Trophoblast cell (in vitro differentiated cells and primary cell): Measurements from ENCODE around the gene ZNF831.

Experiments used
- DNase-seq, 2 donors: peaks; one replicate each; pipeline ENCODE4 v3.0.0-alpha.2; 2016
- H2AFZ ChIP-seq: 2 replicates; pipeline ENCODE4 v1.6.1; 2013; ENCODE audit warnings: low read length, moderate library complexity, mild to moderate bottlenecking; ENCODE audit not compliant: insufficient read depth, poor library complexity
- H2AK5ac ChIP-seq: 2 replicates; pipeline ENCODE4 v1.6.1; 2013; ENCODE audit warnings: mild to moderate bottlenecking, low read length
- H2BK120ac ChIP-seq: 2 replicates; pipeline ENCODE4 v1.6.1; 2013; ENCODE audit warnings: low read length, mild to moderate bottlenecking, moderate library complexity; ENCODE audit not compliant: insufficient read depth, poor library complexity
- H2BK12ac ChIP-seq: 2 replicates; pipeline ENCODE4 v1.6.1; 2013; ENCODE audit warnings: mild to moderate bottlenecking, low read length, moderate library complexity
- H2BK5ac ChIP-seq: 2 replicates; pipeline ENCODE4 v1.6.1; 2013; ENCODE audit warnings: low read length, low read depth, moderate library complexity, mild to moderate bottlenecking; ENCODE audit not compliant: poor library complexity
- H3K14ac ChIP-seq: 2 replicates; pipeline ENCODE4 v1.6.1; 2013; ENCODE audit warnings: mild to moderate bottlenecking, low read length
- H3K18ac ChIP-seq: 2 replicates; pipeline ENCODE4 v1.6.1; 2013; ENCODE audit warnings: mild to moderate bottlenecking, low read length
- H3K23ac ChIP-seq: 2 replicates; pipeline ENCODE4 v1.6.1; 2013; ENCODE audit warnings: low read length
- H3K27ac ChIP-seq: 2 replicates; pipeline ENCODE4 v1.5.1; 2013; ENCODE audit warnings: low read depth, mild to moderate bottlenecking, inconsistent platforms, low read length, moderate library complexity
- H3K27me3 ChIP-seq: 2 replicates; pipeline ENCODE4 v1.6.1; 2013; ENCODE audit warnings: inconsistent platforms, mild to moderate bottlenecking, low read length, moderate library complexity; ENCODE audit not compliant: insufficient read depth
- H3K36me3 ChIP-seq, 2 experiments: 1 replicate in 1 of 2; 2 replicates in 1 of 2; pipeline ENCODE4 v1.6.1; 2013; ENCODE audit warnings: low read length in 2 of 2, mild to moderate bottlenecking in 2 of 2, moderate library complexity in 1 of 2; ENCODE audit not compliant: insufficient read depth in 2 of 2, control insufficient read depth in 1 of 2
- H3K4ac ChIP-seq: 2 replicates; pipeline ENCODE4 v1.6.1; 2013; ENCODE audit warnings: low read depth, mild to moderate bottlenecking, low read length, moderate library complexity
- H3K4me1 ChIP-seq, 2 experiments: 1 replicate in 1 of 2; 2 replicates in 1 of 2; pipeline ENCODE4 v1.6.1; 2013; ENCODE audit warnings: low read length in 2 of 2, mild to moderate bottlenecking in 2 of 2, moderate library complexity in 1 of 2; ENCODE audit not compliant: insufficient read depth in 2 of 2, control insufficient read depth in 1 of 2
- H3K4me2 ChIP-seq: 2 replicates; pipeline ENCODE4 v1.6.1; 2013; ENCODE audit warnings: inconsistent platforms, mild to moderate bottlenecking, low read length, moderate library complexity
- H3K4me3 ChIP-seq: 2 replicates; pipeline ENCODE4 v1.5.1; 2013; ENCODE audit warnings: mild to moderate bottlenecking, low read depth, low read length, inconsistent platforms
- H3K79me1 ChIP-seq: one replicate; pipeline ENCODE4 v1.6.1; 2013; ENCODE audit warnings: low read length
- H3K79me2 ChIP-seq: 2 replicates; pipeline ENCODE4 v1.6.1; 2013; ENCODE audit warnings: low read length, mild to moderate bottlenecking; ENCODE audit not compliant: control insufficient read depth, insufficient read depth, poor library complexity
- H3K9ac ChIP-seq: 2 replicates; pipeline ENCODE4 v1.6.1; 2013; ENCODE audit warnings: mild to moderate bottlenecking, low read length
- H3K9me3 ChIP-seq: 2 replicates; pipeline ENCODE4 v1.6.1; 2013; ENCODE audit warnings: low read depth, mild to moderate bottlenecking, control low read depth, inconsistent platforms, low read length; ENCODE audit not compliant: insufficient read depth
- H4K12ac ChIP-seq: 2 replicates; pipeline ENCODE4 v1.6.1; 2013; ENCODE audit warnings: low read depth, mild to moderate bottlenecking, low read length, moderate library complexity
- H4K8ac ChIP-seq: 2 replicates; pipeline ENCODE4 v1.6.1; 2013; ENCODE audit warnings: low read depth, mild to moderate bottlenecking, low read length, moderate library complexity
- H4K91ac ChIP-seq: one replicate; pipeline ENCODE4 v1.6.1; 2013; ENCODE audit warnings: low read depth, mild to moderate bottlenecking, low read length, moderate library complexity
- WGBS: extraction: QIAGEN DNeasy Blood & Tissue Kit; methylation state at CpG from one replicate; pipeline ENCODE4 v1.1.7; 2013; ENCODE audit warnings: missing lambda C conversion rate; ENCODE audit not compliant: insufficient read length, insufficient coverage; ENCODE audit errors: extremely low coverage; 5-methylcytosine and 5-hydroxymethylcytosine counted together

The ZNF831 gene

DNA sequence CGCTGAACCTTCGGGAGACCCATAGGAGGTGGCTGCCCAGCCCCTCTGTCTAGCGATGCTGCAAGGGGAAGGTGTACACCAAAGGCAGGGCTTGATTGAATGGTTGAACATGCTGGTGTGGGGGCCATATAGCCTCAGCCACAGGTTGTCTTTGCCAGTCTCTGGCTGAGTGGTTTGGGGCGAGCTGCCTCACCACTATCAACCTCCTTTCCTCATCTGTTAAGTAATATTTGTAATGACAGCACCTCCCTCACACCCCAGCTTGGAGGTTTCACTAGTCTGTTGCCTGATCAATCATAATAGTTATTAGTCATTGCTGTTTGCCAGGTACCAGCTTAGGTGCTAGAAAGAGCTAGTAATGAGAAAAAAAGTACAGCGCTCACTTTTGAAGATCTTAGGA, 11.8 kb upstream of the ZNF831 start:
- H3K9me3 ChIP-seq: peaks cover 5% of the 10 kb centered on the region
- no peak overlapping the region for H3K14ac ChIP-seq
- no peak overlapping the region for H3K4me3 ChIP-seq
- DNase-seq: no peak
- H3K18ac ChIP-seq: no peak overlapping the region
- no peak overlapping the region for H3K9ac ChIP-seq
- H4K91ac ChIP-seq: no peak overlapping the region
- no peaks in the 10 kb centered on the region for H3K27me3 ChIP-seq
- H2BK5ac ChIP-seq: no peak overlapping the region
- no peak overlapping the region for H3K27ac ChIP-seq
- H3K4me2 ChIP-seq: no peak overlapping the region
- H2AFZ ChIP-seq: no peak overlapping the region
- no peak overlapping the region for H4K12ac ChIP-seq
- H3K4ac ChIP-seq: no peak overlapping the region
- no peaks in the 10 kb centered on the region for H3K79me1 ChIP-seq
- H3K79me2 ChIP-seq: no peaks in the 10 kb centered on the region
- no peak overlapping the region for H2AK5ac ChIP-seq
- H3K36me3 ChIP-seq: no peaks in the 10 kb centered on the region
- no CpG with 5 or more reads among the region's 5 CpGs for WGBS
- no peak overlapping the region for H2BK12ac ChIP-seq
- peaks cover 3 to 6% of the 10 kb centered on the region in 2 experiments for H3K4me1 ChIP-seq
- no peak overlapping the region for H3K23ac ChIP-seq
- H4K8ac ChIP-seq: no peak overlapping the region
- no peak overlapping the region for H2BK120ac ChIP-seq

DNA sequence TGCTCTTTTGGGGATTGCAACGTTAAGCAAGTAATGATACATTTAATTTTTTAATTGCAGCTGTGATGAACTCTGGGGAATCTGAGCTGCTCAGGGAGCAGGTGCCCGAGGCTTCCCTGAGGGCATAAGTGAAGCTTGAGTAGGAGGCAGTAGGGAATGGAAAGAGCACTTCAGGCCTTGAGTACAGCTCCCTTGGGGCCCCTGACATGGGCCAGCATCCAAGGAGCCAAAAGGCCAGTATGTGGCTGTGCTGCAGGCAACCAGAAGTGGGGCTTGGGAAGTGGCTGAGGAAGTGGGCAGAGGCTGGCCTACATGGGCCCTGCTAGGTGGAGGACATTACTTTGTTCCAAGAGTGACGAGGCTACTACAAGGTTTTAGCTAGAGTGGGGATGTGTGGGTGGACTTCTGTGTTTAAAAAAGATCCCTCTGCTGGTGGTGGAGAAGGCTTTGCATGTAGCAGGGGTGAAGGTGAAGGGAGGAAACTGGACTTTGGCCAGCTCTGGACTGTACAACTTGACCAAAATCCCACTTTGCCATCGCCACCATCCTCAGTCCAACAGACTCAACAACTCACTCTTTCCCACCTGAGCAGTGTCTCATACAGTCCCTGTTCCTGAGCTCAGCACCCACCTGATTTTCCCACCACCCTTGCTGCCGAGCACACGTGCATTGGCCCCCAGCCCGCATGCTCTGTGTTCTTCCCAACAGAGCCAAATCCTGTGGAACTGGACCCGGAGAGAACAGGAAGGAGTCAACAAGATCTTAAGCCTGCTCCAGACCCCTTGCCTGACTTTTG, 10.9 kb upstream of the ZNF831 start:
- Histone ChIP-seq H3K9me3 (peaks cover 5% of the 10 kb centered on the region), H3K4ac (no peak overlapping the region), H3K4me1 (peaks cover 3 to 6% of the 10 kb centered on the region in 2 experiments), H4K91ac (no peak overlapping the region), H2AFZ (no peak overlapping the region), H4K12ac (no peak overlapping the region), H3K27me3 (no peaks in the 10 kb centered on the region), H2BK12ac (no peak overlapping the region), H3K4me2 (no peak overlapping the region), H3K79me2 (no peaks in the 10 kb centered on the region), H3K18ac (no peak overlapping the region), H3K79me1 (no peaks in the 10 kb centered on the region), H4K8ac (no peak overlapping the region), H2BK120ac (no peak overlapping the region), H3K27ac (no peak overlapping the region), H3K23ac (no peak overlapping the region), H2BK5ac (no peak overlapping the region), H3K9ac (no peak overlapping the region), H3K14ac (no peak overlapping the region), H3K36me3 (no peaks in the 10 kb centered on the region), H2AK5ac (no peak overlapping the region), H3K4me3 (no peak overlapping the region)
- no CpG with 5 or more reads among the region's 8 CpGs for WGBS
- no peak for DNase-seq

DNA sequence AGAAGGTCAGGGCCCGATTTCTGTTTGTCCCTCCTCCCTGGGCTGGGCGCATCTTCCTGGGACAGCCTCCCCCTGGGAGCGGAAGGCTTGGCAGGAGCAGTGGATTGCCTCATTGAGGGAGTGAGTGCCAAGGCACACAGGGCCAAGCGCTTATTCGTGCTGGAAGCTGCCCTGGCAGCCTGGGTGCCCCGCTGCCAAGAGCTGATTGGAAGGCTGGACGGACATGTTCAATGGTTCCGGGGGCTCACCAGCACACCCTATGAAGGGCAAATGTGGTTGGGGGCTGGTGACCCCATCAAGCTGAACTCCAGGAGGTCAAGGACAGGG, 10.3 kb upstream of the ZNF831 start:
- DNase-seq: no peak

DNA sequence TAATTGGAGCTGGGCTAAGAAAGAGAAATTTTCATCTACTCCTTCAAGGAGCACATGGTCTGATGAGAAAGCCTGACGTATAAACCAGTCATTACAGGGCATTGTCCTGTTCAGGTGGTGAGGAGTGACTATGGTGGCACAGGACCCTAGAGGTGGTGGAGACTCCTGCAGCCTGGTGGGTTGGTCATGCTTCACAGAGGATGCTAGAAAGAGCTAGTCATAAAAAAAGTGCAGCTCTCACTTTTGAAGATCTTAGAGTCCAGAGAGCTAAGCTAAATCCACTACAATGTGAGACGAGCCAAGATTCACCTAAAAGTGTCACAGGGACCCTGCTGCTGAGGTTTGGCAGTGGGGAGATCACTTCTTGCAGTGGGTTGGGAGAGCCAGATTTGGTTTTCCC, 9.8 kb upstream of the ZNF831 start:
- Histone ChIP-seq H3K18ac (no peak overlapping the region), H2BK12ac (no peak overlapping the region), H2BK120ac (no peak overlapping the region), H3K27ac (no peak overlapping the region), H2BK5ac (no peak overlapping the region), H4K12ac (no peak overlapping the region), H3K27me3 (no peaks in the 10 kb centered on the region), H2AFZ (no peak overlapping the region), H4K91ac (no peak overlapping the region), H2AK5ac (no peak overlapping the region), H3K79me1 (no peaks in the 10 kb centered on the region), H3K14ac (no peak overlapping the region), H4K8ac (no peak overlapping the region), H3K23ac (no peak overlapping the region), H3K4me1 (peaks cover 3 to 6% of the 10 kb centered on the region in 2 experiments), H3K79me2 (no peaks in the 10 kb centered on the region), H3K36me3 (no peaks in the 10 kb centered on the region), H3K4me3 (no peak overlapping the region), H3K4ac (no peak overlapping the region), H3K9me3 (peaks cover 5% of the 10 kb centered on the region), H3K9ac (no peak overlapping the region), H3K4me2 (no peak overlapping the region)
- no CpG with 5 or more reads among the region's 2 CpGs for WGBS
- no peak for DNase-seq

More for the DNA sequence above, 10.3 kb upstream of the ZNF831 start:
- Histone ChIP-seq H4K91ac (no peak overlapping the region), H2AK5ac (no peak overlapping the region), H3K4me2 (no peak overlapping the region), H3K18ac (no peak overlapping the region), H3K23ac (no peak overlapping the region), H4K8ac (no peak overlapping the region), H3K27ac (no peak overlapping the region), H2AFZ (no peak overlapping the region), H2BK5ac (no peak overlapping the region), H2BK120ac (no peak overlapping the region), H3K14ac (no peak overlapping the region), H2BK12ac (no peak overlapping the region), H3K4ac (no peak overlapping the region), H3K79me1 (no peaks in the 10 kb centered on the region), H3K4me3 (no peak overlapping the region), H3K79me2 (no peaks in the 10 kb centered on the region), H3K4me1 (peaks cover 3 to 6% of the 10 kb centered on the region in 2 experiments), H4K12ac (no peak overlapping the region), H3K27me3 (no peaks in the 10 kb centered on the region), H3K9me3 (peaks cover 5% of the 10 kb centered on the region), H3K9ac (no peak overlapping the region), H3K36me3 (no peaks in the 10 kb centered on the region)
- no CpG with 5 or more reads among the region's 8 CpGs for WGBS
